ENCODE data around the gene GLP1R. TPM values are rescaled to one million over a fixed set of nuclear protein-coding genes. Genes with fewer than 3 reads are reported as not detected.

GLP1R gene
- polyA plus RNA-seq, 5 donors, result 0.40 to 1.0 (median 0.56) TPM

- no peak for DNase-seq
Measured at GRCh38 chr6:39085129-39085797, 36.7 kb downstream of the GLP1R start.

- no peak for DNase-seq
Measured at GRCh38 chr6:39086294-39086693, 37.7 kb downstream of the GLP1R start.

- DNase-seq, result no peak
Measured at GRCh38 chr6:39086711-39087110, 38.1 kb downstream of the GLP1R start.

GRCh38 chr6:39087197-39087596, 38.6 kb downstream of the GLP1R start:
- no peak for DNase-seq

GRCh38 chr6:39088331-39088730, 39.8 kb downstream of the GLP1R start:
- peak; percentile 75 to 82 for DNase-seq

GRCh38 chr6:39090036-39090435, 41.5 kb downstream of the GLP1R start:
- DNase-seq, result no peak

- no peak for DNase-seq
Measured at GRCh38 chr6:39091220-39091619, 42.6 kb downstream of the GLP1R start.

- DNase-seq, result no peak
Measured at GRCh38 chr6:39092124-39092523, 43.5 kb downstream of the GLP1R start.

GRCh38 chr6:39093149-39093708, 44.6 kb downstream of the GLP1R start:
- no peak for DNase-seq

- DNase-seq, result no peak
Measured at GRCh38 chr6:39095578-39095977, 47.0 kb downstream of the GLP1R start.

GRCh38 chr6:39100358-39100757, 51.8 kb downstream of the GLP1R start:
- no peak for DNase-seq

GRCh38 chr6:39102071-39102820, 53.7 kb downstream of the GLP1R start:
- peak; percentile 88 to 92 for DNase-seq

GRCh38 chr6:39102821-39103136, 54.2 kb downstream of the GLP1R start:
- DNase-seq, result no peak

- DNase-seq, result no peak
Measured at GRCh38 chr6:39104528-39104927, 55.9 kb downstream of the GLP1R start.

- no peak for DNase-seq
Measured at GRCh38 chr6:39107034-39107433, 58.5 kb downstream of the GLP1R start.

- DNase-seq, result no peak
Measured at GRCh38 chr6:39107641-39108040, 59.1 kb downstream of the GLP1R start.

GRCh38 chr6:39108041-39108839, 59.7 kb downstream of the GLP1R start:
- DNase-seq, result no peak

GRCh38 chr6:39111280-39111679, 62.7 kb downstream of the GLP1R start:
- DNase-seq, result no peak

- no peak for DNase-seq
Measured at GRCh38 chr6:39113788-39114187, 65.2 kb downstream of the GLP1R start.

- DNase-seq, result no peak
Measured at GRCh38 chr6:39114388-39114703, 65.8 kb downstream of the GLP1R start.

- peak; percentile 95 for DNase-seq
Measured at GRCh38 chr6:39114704-39115599, 66.4 kb downstream of the GLP1R start, which contains the start of gene SAYSD1. Gene SAYSD1, minus strand, starts transcription at chr6:39115186. Its CDS starts 97 bp downstream, at chr6:39115089.
